NCI-H146 treated with DMSO at 0.1 percent for 48 hours (cell line): ENCODE results near the gene HIP1.
"Not testable (repeated sequence)": the region's sequence is repeated elsewhere in the genome, so short reads cannot be mapped to it uniquely, and the experiment has no call there.

ENCODE experiments used
- DNase-seq: peaks from one replicate; lab custom pipeline; 2025; ENCODE audit not compliant: unreplicated experiment; lab: John Stamatoyannopoulos, UW

Gene HIP1

GRCh38 chr7:75646571-75647102, 92.1 kb downstream of the HIP1 start:
- no peak for DNase-seq

DNA sequence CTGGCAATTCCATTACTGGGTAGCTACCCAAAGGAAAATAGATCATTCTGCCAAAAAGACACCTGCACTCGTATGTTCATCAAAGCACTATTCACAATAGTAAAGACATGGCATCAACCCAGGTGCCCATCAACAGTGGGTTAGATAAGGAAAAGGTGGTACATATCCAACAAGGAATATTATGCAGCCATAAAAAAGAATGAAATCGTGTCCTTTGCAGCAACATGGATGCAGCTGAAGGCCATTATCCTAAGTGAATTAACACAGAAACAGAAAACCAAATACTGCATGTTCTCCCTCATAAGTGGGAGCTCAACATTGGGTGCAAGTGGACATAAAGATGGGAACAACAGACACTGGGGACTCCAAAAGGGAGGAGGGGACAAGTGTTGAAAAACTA, 93.2 kb downstream of the HIP1 start:
- DNase-seq = no peak

- DNase-seq = no peak
These were observed 94.2 kb downstream of the HIP1 start for GRCh38 chr7:75644589-75644988.

DNA sequence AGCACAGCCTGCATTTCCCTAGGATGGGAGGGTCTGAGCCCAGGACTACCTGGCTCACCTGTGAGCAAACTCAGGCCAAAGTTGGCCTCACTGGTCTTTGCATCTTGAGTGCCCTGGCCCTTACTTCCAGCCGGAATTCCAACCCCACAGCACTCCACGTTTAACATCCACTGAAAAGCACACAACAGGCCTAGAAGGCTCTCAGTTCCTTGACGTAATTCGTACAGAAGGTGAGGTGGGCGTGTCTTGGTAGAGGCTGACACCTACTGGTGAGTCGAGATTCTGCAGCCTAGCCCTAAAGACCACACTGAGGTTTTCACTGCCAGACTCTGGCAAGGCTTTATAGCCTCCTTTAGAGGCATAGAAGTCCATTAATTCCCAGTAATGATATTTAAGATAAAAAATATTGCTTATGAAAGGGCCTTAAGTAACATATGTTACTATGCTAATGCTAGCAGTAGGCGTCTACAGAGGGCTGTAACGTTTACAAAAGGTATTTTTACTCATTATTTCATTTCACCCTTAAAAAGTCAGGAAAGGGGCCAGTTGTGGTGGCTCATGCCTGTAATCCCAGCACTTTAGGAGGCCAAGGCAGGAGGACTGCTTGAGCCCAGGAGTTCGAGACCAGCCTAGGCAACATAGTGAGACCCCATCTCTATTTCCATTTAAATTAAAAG, 95.8 kb downstream of the HIP1 start:
- DNase-seq = no peak

DNA sequence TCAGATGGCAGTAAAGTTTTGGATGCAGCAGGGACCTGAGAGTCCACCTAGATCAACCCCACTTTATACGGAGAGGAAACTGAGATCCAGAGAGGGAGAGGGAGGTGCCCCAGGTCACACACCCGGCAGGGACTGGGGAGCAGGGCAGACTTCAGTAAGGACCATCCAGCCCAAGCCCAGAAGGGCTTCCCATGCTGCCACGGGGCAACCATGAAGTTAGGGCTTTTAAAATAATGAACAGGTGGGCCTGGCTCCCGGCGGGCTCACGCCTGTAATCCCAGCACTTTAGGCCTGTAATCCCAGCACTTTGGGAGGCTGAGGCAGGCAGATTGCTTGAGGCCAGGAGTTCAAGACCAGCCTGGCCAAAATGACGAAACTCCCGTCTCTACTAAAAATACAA, 98.5 kb downstream of the HIP1 start:
- DNase-seq = no peak

DNA sequence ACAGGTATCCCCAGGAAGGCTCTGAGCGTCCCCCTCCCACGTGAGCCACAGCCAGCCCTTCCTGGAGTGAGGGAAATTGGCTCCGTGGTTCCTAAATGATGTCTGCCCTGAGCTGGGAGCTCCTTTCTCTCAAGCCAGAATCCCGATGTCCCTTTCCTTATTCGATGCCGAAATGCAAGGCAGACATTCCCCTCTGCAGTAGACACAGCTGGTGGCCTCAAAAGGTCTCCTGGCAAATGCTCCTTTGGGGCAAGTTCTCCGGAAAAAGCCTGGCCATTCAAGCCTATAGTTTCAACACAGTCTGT, 98.9 kb downstream of the HIP1 start:
- DNase-seq = peak; percentile 30

GRCh38 chr7:75639071-75639885, 99.5 kb downstream of the HIP1 start:
- DNase-seq = peak; percentile 24

- DNase-seq = no peak
These were observed 100.1 kb downstream of the HIP1 start for GRCh38 chr7:75638594-75639070.

- no peak for DNase-seq
These were observed 100.7 kb downstream of the HIP1 start for GRCh38 chr7:75637854-75638593.

- no peak for DNase-seq
These were observed 103.7 kb downstream of the HIP1 start for GRCh38 chr7:75635036-75635435.

DNA sequence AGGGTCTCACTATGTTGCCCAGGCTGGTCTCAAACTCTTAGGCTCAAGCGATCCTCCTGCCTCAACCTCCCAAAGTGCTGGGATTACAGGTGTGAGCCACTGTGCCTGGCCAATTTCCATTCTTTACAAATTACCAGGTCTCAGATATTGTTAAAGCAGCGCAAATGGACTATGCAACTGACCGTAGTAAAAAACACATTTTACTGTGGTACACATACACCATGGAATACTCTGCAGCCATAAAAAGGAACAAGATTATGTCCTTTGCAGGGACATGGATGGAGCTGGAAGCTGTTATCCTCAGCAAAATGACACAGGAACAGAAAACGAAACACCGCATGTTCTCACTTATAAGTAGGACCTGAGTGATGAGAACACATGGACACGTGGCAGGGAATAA, 106.2 kb downstream of the HIP1 start:
- not testable (repeated sequence) for DNase-seq

- DNase-seq = no peak
These were observed 107.0 kb downstream of the HIP1 start for GRCh38 chr7:75631711-75632110.

GRCh38 chr7:75630549-75630948, 108.2 kb downstream of the HIP1 start:
- no peak for DNase-seq

- DNase-seq = no peak
These were observed 109.7 kb downstream of the HIP1 start for GRCh38 chr7:75629044-75629443.

DNA sequence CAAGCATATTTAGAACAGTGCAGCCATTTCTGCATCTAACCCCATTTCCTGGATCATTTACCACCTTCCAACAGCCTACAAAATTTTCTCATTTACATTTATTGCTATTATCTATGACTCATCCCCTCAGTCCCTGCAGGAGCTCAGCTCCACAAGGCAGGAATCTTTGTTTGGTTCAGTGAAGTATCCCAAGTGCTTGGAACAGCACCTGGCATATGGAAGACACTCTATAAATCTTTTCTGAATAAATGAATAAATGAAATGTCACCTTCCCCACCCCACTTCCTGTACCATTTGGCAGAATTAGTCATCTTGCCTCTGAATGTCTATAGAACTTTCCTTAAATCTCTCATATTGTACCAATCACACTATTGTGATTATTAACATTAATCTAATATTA, 110.7 kb downstream of the HIP1 start:
- DNase-seq = no peak

- DNase-seq = no peak
These were observed 111.8 kb downstream of the HIP1 start for GRCh38 chr7:75626954-75627353.

DNA sequence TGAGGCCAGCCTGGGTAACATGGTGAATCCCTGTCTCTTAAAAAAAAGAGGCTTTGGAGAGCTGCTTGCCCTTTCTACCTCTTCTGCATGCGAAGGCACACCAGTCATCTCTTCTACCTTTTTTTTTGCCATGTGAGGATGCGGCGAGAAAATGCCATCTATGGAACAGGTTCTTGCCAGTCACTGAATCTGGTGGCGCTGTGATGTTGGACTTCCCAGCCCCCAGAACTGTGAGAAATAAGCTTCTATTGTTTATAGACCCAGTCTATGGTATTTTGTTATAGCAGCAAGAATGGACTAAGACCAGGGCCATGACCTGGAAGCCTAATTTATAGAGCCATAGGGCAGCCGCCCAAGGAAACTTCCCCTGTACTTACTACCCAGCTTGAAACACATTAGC, 112.9 kb downstream of the HIP1 start:
- DNase-seq = no peak

- DNase-seq = no peak
These were observed 114.5 kb downstream of the HIP1 start for GRCh38 chr7:75624134-75624832.

GRCh38 chr7:75623390-75624133, 115.2 kb downstream of the HIP1 start:
- DNase-seq = no peak

DNA sequence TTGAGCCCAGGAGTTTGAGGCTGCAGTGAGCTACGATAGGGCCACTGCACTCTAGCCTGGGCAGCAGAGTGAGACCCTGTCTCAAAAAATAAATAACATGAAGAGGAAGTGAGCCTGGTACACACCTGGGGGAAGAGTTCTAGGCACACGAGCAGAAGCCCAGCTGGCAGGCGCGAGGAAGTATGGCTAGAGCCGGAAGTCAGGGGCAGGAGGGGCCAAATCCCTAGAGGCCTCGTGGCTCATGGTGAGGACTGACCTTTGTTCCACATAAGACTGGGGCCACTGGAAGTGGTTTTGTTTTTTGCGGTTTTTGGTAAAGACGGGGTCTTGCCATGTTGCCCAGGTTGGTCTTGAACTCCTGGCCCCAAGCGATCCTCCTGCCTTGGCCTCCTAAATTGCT, 117.6 kb downstream of the HIP1 start:
- no peak for DNase-seq
